Muscle layer of colon (tissue), 2 donors: Measurements from ENCODE around the gene ZNF672.

Experiments used
- H3K27ac ChIP-seq: one replicate; pipeline ENCODE4 v1.7.0; 2013; ENCODE audit warnings: low read depth, mild to moderate bottlenecking, low read length, moderate library complexity
- H3K27me3 ChIP-seq, 2 donors: one replicate each; pipeline ENCODE4 v1.7.0; 2013; ENCODE audit warnings: low read length in 2 of 2, mild to moderate bottlenecking in 2 of 2; ENCODE audit not compliant: insufficient read depth in 2 of 2, control insufficient read depth in 1 of 2
- H3K36me3 ChIP-seq: one replicate; pipeline ENCODE4 v1.7.0; 2013; ENCODE audit warnings: mild to moderate bottlenecking, low read length; ENCODE audit not compliant: insufficient read depth
- H3K4me1 ChIP-seq: one replicate; pipeline ENCODE4 v1.7.0; 2013; ENCODE audit warnings: mild to moderate bottlenecking, low read length; ENCODE audit not compliant: insufficient read depth
- H3K4me3 ChIP-seq, 2 donors: one replicate each; pipeline ENCODE4 v1.7.0; 2013; ENCODE audit warnings: low read length in 2 of 2, low read depth in 1 of 2, mild to moderate bottlenecking in 1 of 2, moderate library complexity in 1 of 2
- H3K9ac ChIP-seq: one replicate; pipeline ENCODE4 v1.7.0; 2013; ENCODE audit warnings: low read length
- H3K9me3 ChIP-seq: one replicate; pipeline ENCODE4 v1.7.0; 2013; ENCODE audit warnings: mild to moderate bottlenecking, low read length
- donor health status: abdominal sarcoma.
- donor health status: Adenocarcinoma of cecum.

ZNF672 gene

DNA sequence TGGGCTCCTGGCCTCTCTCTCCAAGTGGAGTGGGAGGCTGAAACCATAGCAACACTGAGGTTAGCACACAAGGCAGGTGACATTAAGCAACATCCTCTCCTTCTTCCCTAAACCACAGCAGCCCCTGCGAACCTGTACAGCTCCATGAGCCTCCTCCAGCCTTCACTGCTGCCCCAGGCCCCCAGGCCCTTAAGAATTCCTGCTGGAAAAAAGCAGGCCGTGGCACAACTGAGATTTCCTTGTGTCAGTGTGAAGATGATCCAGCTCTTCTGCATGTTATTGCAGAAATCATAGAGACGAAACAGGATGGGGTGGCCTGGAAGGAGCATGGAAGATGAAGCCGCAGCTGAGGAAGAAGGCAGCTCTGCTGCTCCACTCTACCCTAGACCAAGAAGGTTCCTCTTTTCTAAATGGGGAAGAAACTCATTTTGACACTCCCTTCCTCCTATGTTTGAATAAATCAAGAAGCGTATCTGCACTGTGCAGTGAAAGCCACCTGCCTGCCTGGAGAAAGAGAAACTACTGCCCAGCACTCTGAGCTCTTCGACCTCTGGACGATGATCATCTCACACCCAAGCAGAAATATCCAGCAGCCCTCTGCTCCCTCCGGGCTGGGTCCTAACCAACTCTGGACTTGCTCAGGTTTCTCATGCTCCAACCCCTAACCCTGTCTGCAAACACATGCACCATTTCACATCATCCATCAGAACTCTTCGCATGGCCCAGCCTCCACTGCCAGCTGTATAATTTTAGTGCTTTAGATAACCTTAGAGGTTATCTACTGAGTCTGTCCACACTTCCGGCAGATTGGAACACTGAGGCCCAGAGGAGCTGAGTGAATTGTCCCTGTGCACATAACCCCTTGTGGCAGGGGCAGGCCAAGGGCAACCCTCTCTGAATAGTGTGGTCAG, 33.0 kb upstream of the ZNF672 start:
- H3K4me1 ChIP-seq: no peaks in the 10 kb centered on the region
- no peak overlapping the region for H3K4me3 ChIP-seq
- H3K36me3 ChIP-seq: no peaks in the 10 kb centered on the region
- no peak overlapping the region for H3K27ac ChIP-seq
- no peaks in the 10 kb centered on the region for H3K9me3 ChIP-seq
- no peak overlapping the region for H3K9ac ChIP-seq
- H3K27me3 ChIP-seq: no peaks in the 10 kb centered on the region

DNA sequence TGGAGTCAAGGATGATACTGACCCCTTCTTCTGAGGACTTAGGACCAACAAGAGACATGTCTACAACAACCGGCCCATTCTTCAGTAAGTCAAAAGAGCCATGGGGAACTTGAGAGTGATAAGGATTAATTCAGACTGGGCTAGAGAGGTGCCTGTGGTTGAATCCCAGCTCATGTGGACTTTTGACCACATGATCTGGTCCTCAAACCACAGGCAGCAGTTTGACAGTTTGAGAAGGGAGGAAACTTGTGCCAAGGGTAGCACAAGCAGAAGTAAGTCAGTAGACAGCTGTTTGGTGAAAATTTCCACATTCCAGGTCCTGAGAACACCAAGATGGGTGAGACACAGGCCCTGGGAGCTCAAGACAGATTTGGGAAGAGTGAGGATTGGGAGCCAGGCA, 32.1 kb upstream of the ZNF672 start:
- H3K27ac ChIP-seq: no peak overlapping the region

DNA sequence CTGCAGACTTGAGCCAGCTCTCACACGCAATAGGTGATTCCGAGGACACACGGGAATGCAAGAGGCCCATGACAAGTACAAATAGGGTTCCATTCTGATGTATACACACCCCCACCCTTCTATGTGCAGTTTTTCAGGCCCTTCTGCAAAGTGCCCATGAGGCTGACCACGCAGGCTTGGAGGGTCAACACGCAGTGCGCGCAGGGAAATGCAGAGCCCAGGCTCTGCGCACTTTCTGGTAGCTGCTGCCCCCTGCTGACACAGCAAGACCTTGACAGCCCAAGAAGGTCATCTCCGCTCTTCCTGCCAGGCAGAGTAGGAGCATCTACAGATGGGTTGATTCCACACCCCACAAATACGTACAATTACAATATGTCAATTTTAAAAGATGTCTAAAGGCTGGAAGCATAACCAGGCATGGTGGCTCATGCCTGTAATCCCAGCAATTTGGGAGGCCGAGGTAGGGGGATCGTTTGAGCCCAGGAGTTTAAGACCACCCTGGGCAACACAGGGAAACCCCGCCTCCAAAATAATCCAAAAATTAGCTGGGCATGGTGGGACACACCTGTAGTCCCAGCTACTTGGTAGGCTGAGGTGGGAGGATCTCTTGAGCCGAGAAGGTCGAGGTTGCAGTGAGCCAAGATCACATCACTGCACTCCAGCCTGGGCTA, 30.8 kb upstream of the ZNF672 start:
- Histone ChIP-seq H3K36me3 (peaks cover under 1% of the 10 kb centered on the region), H3K9ac (no peak overlapping the region), H3K27me3 (no peaks in the 10 kb centered on the region), H3K9me3 (no peaks in the 10 kb centered on the region), H3K4me3 (no peak overlapping the region), H3K4me1 (peaks cover 14% of the 10 kb centered on the region), H3K27ac (no peak overlapping the region)

More for the DNA sequence above, 32.1 kb upstream of the ZNF672 start:
- no peaks in the 10 kb centered on the region for H3K27me3 ChIP-seq
- no peaks in the 10 kb centered on the region for H3K9me3 ChIP-seq
- peaks cover 8% of the 10 kb centered on the region for H3K4me1 ChIP-seq
- H3K36me3 ChIP-seq: no peaks in the 10 kb centered on the region
- no peak overlapping the region for H3K4me3 ChIP-seq
- H3K9ac ChIP-seq: no peak overlapping the region

- Histone ChIP-seq H3K4me1 (peaks cover 14% of the 10 kb centered on the region), H3K36me3 (peaks cover 17% of the 10 kb centered on the region), H3K27ac (no peak overlapping the region), H3K9ac (no peak overlapping the region), H3K27me3 (no peaks in the 10 kb centered on the region), H3K4me3 (no peak overlapping the region), H3K9me3 (no peaks in the 10 kb centered on the region)
Measured at GRCh38 chr1:248808876-248809275, 29.1 kb upstream of the ZNF672 start.

DNA sequence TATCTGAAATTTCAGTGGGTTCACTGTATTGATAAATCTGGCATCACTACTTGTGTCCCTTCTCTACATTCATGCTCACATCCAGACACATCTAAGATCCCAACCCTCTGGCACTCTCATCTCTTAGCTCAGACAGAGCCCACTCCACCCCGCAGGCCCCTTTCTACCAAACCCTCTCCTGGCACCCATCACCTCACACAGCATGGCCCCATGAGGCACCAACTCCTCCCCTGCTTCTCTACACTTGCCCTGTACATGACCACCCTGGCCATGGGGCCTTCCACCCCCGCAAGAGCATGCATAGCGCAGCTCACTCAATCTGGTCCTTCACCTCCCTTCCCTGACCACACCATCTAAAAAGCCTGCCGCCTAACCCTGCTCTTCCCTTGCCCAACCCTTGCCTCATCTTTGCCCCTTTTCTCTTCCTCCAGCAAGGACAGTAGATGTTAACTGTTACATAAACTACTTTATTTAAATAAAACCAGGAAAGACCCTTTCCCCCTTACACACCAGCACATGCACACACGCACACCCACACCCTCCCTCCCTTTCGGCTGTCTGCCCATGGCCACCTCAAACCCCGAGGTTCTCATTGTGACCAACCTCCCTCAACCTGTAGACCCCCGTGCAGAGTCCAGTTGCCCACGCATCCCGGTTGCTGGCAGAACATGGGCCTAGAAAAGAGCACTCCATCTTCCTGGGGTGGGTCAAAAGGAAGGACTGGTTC, 27.9 kb upstream of the ZNF672 start:
- no peak overlapping the region for H3K27ac ChIP-seq

GRCh38 chr1:248810727-248811513, 27.1 kb upstream of the ZNF672 start:
- H3K9ac ChIP-seq: no peak overlapping the region
- H3K27ac ChIP-seq: no peak overlapping the region
- H3K9me3 ChIP-seq: no peaks in the 10 kb centered on the region
- H3K36me3 ChIP-seq: peaks cover 35% of the 10 kb centered on the region
- H3K27me3 ChIP-seq: no peaks in the 10 kb centered on the region
- no peak overlapping the region for H3K4me3 ChIP-seq
- H3K4me1 ChIP-seq: peaks cover 14% of the 10 kb centered on the region

More for the DNA sequence above, 27.9 kb upstream of the ZNF672 start:
- Histone ChIP-seq H3K4me1 (peaks cover 14% of the 10 kb centered on the region), H3K9me3 (no peaks in the 10 kb centered on the region), H3K4me3 (no peak overlapping the region), H3K9ac (no peak overlapping the region), H3K27me3 (no peaks in the 10 kb centered on the region), H3K36me3 (peaks cover 28% of the 10 kb centered on the region)

- H3K27me3 ChIP-seq: no peaks in the 10 kb centered on the region
- H3K9me3 ChIP-seq: no peaks in the 10 kb centered on the region
- peaks cover 14% of the 10 kb centered on the region for H3K4me1 ChIP-seq
- H3K27ac ChIP-seq: no peak overlapping the region
- peaks cover 44% of the 10 kb centered on the region for H3K36me3 ChIP-seq
- H3K4me3 ChIP-seq: no peak overlapping the region
- no peak overlapping the region for H3K9ac ChIP-seq
Measured at GRCh38 chr1:248811514-248812490, 26.2 kb upstream of the ZNF672 start.

DNA sequence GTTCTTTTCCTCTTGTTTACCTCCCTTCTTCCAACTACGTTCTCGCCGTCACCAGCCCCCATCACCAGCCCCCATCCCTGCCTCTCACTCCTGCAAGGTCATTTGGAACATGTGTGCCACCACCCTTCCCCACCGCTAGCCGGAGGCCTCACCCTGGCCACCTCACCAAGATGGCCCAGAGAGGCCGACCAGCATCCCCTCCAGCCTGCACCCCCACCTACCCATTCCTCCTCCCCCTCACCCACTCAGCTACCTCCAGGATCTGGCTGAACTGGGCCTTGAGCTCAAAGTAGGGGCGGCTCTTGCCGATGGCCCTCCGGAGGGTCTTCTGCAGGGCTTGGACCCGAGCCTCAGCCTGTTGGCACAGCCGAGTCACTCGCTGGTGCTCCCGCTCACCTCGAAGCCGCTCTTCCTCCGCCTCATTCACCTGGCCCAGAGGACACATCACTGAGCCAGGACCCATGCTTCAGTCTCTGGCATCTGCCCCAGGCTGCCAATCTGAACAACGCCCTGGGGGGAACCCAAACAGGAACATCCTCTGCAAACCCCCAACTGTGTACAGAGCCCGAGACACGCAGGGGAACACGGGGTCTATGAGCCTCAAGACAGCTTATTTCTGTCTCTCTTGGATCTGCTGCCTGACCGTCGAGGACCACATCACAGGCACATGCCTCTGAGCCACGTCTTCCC, 25.1 kb upstream of the ZNF672 start:
- peaks cover 14% of the 10 kb centered on the region for H3K4me1 ChIP-seq
- peaks cover 49% of the 10 kb centered on the region for H3K36me3 ChIP-seq
- no peaks in the 10 kb centered on the region for H3K9me3 ChIP-seq
- H3K9ac ChIP-seq: no peak overlapping the region
- no peaks in the 10 kb centered on the region for H3K27me3 ChIP-seq
- H3K4me3 ChIP-seq: no peak overlapping the region
- H3K27ac ChIP-seq: no peak overlapping the region

DNA sequence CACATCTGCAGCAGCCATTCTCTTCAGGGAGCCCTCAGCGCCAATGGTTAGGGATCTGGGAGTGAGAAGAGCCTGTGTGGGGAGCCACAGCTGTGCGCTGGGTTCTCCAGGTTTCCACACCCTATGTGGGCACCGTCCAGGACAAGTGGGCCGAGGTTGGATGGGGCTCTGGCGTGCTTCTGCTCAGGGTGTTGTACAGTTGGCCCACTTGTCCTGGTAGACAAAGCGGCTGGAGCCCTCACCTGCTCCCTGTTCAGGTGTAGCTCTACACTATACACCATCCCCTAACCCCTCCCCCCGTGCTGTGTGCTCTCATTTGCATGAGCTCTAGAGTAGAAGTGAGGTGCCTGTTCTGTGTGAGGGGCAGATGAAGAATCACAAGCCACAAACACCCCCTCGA, 24.5 kb upstream of the ZNF672 start:
- no peak overlapping the region for H3K9ac ChIP-seq
- peaks cover 16% of the 10 kb centered on the region for H3K4me1 ChIP-seq
- no peak overlapping the region for H3K4me3 ChIP-seq
- no peaks in the 10 kb centered on the region for H3K9me3 ChIP-seq
- no peak overlapping the region for H3K27ac ChIP-seq
- H3K36me3 ChIP-seq: peaks cover 49% of the 10 kb centered on the region
- H3K27me3 ChIP-seq: no peaks in the 10 kb centered on the region

- Histone ChIP-seq H3K4me1 (peaks cover 23% of the 10 kb centered on the region), H3K9ac (no peak overlapping the region), H3K36me3 (peaks cover 49% of the 10 kb centered on the region), H3K27ac (no peak overlapping the region), H3K27me3 (no peaks in the 10 kb centered on the region), H3K9me3 (no peaks in the 10 kb centered on the region), H3K4me3 (no peak overlapping the region)
Measured at GRCh38 chr1:248814351-248814750, 23.7 kb upstream of the ZNF672 start.
